ENCODE data around the gene KCNAB1.

- TF ChIP-seq POLR2A (IDR thresholded peaks at IDR 0.05; ENCODE audit: low read length) (no peak), GATA1 (IDR thresholded peaks at IDR 0.05; ENCODE audit: low read depth, low read length) (no peak)
These were observed 6.1 kb downstream of the KCNAB1 start for GRCh38 chr3:156126467-156126866.

Data from erythroblast (primary cell).